CD4-positive, alpha-beta T cell treated with Interleukin-6 at 100 ng/mL for 8 hours (primary cell): ENCODE data around the gene LPAR1.

Experiments used
- DNase-seq: peaks from one replicate; pipeline ENCODE4 v3.0.0-alpha.2; 2020; ENCODE audit warnings: mixed read lengths, low spot score

The LPAR1 gene

DNA sequence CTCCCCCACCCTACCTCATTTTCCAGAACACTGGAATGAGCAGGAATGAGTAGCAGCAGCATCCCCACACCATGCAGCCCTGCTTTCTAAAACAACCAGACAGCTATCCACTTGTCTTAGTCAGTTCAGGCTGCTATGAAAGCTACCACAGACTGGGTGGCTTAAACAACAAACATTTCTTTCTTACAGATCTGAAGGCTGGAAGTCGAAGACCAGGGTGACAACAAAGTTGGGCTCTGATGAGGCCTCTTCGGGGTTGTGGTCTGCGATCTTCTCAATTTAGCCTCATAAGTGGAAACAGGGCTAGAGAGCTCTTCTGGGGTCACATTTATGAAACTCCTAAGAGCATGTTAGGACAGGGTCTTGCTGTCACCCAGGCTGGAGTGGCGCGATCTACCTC is 38.9 kb downstream of the LPAR1 start:
- no peak for DNase-seq

DNA sequence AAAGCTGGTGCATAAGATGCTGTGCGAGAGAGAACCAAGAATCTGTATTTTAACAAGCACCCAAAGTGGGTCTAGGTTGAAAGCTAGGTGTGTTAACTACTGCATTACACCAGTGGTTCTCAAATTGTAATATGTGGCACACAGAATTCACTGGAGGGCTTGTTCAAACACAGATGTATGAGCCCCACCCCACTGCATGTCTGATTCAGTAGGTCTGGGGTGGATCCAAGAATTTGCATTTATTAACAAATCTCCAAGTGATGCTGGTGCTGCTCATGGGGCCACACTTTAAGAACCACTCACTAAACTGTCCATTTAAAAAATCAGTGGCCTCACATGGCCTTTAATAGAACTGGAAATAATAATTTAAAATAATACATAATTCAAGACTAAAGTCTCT is 40.4 kb downstream of the LPAR1 start:
- no peak for DNase-seq

DNA sequence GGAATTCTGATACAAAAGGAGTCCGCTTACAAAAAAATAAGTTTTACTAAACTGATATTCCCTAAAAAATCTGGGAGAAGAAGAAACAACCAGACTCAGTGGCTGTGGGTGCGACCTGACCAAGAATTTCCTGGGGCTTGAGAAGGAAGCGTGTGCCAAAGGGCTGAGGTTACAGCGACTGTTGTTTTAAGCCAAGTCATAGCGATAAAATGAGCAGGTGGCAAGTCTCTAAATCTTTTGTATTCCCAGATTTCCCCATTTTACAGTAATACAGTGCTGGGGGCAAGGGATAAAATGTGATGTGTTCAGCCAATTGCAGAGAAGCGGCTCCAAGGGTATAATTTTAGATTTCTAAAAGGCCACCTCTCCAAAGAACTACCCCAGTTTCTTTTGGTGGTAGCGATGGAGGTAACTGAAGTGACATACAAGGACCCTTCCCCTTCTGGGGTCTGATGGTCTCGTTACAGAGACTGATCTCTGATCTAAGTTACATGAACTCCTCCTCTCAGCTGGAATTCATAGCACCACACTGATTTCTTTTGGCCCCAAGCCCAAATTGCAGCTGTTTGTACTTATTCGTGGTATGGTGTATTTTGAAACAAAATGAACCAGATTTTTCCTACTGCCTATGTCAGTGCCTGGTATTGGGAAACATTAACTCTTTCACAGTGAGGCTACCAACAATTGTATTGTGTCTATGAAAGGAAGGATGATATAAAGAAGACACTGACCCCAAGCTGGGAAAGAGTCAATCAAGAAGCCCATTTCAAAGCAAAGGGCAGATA is 41.6 kb downstream of the LPAR1 start:
- DNase-seq: no peak

DNA sequence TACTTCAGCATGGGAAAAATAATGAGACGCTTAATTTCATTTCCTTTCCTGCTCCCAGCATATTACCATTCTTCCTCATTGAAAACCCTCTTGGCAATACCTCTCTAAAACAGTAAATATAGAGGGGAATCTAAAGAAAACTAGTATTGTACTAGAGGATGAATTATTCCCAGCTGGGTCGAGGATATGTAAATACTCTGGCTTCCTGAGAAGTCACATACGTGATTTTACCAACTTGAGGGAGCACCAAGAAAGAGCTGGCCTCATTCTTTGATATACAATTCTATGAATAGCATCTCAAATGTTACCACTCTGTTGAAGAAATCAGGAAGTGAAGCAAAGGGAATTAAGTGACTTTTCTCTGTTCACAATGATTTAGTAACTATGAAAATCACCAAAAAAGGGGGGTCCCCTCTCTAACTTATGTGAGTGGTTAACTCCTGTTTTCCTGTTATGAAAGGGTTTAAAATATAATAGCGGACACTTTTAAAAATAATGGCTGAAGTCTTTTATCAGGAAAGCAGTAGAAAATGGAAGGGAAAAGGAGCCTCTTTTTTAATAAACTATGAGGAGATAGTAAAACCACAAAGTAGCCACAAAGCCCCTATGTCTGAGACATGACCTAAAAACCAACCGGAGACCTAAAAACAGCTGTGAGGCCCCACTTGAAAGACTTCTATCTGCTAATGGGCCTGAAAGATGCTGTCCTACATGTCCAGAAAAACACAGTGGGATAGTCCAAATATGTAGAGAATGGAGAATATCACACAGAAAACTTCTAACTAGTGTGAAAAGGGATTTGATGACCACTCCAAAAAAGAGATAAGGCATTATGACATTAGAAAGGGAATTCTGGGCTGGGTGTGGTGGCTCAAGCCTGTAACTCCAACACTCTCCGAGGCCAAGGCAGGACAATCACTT is 42.6 kb downstream of the LPAR1 start:
- DNase-seq: no peak

DNA sequence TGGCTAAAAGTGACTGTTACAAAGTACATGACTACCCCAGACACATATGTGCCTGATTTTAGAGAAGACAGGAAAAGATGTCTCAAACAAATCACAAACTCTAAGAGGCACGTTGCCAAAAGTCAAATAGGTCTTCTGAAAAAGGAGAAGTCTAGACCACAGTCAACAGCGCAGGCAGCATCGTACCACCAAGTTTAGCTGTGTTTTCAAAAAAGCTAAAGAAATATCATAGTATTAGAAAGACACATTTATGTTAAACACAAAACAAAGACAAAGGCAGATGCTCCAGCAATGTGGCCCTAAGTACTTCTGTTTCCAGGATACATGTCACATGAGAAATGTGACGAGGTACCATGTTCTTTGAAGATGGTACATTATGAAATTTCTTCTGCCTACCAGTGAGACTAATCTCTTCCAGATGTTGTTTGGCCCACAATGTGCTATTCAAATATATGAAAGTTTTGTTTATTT is 43.5 kb downstream of the LPAR1 start:
- DNase-seq: no peak

DNA sequence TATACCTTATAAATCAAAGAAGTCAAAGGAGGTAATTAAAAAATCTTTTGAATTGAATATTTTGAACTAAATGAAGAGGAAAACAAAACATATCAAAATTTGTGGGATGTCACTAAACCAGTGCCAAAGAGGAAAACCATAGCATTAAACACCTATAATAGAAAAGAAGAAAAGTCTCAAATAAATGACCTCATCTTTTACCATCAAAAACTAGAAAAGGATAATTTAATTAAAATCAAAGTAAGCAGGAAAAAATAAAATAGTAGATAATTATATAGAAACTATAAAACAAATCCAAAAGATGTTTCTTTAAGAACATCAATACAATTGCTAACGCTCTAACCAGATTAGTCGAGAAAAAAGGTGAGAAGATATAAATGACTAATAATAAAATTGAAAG is 47.8 kb downstream of the LPAR1 start:
- DNase-seq: no peak

DNA sequence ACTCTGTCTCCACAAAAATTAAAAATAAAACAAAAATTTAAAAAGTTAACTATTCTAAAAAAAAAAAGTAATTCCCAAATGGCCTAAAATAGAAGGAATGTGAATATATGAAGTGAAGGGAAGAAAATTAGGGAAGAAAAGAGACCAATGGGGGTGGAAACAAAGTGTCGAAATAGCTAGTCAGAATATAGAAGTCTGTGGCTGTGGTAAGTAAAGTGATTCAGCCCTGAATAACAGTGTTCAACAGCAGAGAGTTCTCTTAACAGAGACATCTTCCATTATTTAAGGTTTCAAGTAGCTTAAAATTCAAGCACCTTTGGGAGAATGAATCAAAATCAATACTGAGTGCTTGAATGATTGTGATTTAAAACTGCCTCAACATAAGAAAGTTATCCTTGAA is 51.7 kb downstream of the LPAR1 start:
- DNase-seq: no peak

DNA sequence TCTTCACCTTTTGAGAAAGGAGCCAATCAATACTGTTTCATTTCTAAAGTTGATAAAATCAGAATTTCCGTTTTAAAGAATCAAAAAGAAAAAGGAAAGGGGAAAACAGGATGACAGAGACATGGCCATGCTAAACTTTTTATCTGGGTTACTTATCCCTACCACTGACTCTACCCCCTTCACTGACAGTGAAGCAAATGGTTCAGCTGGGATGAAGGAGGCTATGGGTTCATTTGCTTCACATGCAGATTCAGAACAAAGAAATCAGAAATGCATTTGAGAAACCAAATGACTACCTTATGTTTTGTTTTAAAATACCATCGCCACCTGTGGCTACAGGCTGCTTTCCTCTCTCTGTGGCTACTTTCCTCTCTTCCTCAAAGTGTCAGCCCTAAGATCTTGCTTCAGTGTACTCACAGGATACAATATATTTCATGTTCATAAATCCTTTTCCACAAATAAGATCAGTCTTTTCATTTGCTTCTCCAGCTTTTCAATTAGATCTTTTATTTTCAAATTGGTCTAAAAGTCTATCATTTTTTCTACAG is 53.3 kb downstream of the LPAR1 start:
- DNase-seq: no peak

DNA sequence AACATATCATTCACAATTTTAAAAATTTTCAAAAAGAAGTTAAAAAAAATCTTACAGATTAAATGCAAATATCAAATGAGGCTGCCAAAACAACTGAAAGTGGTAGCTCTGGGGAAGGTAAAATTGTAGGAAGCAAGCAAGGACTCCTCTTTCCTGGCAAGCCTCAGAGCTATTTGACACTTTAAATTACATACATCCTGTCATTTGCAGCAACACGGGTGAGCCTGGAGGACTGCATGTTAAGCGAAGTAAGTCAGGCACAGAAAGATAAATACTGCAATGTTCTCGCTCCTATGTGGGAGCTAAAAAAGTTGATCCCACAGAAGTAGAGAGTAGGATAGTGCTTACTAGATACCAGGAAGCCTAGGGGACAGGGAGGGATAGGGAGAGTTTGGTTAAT is 58.0 kb downstream of the LPAR1 start:
- DNase-seq: no peak

DNA sequence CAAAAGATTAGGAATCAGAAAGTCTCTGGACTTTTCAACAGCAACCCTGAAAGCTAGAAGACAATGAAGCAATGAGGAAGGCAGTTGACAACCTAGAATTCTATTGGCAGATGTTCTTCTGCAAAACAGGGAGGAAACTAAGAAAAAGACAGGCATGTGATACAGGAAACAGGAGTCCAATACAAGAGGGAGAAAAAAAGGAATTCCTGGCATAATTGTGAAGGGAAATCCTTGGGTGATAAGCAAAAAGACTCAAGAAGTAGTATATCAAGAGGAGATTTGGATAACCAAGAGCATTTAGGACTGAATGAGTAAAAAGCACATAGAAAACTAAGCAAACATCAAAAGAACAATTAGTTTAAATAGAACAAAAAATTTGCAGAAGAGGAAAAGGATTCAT is 58.6 kb downstream of the LPAR1 start:
- no peak for DNase-seq

DNA sequence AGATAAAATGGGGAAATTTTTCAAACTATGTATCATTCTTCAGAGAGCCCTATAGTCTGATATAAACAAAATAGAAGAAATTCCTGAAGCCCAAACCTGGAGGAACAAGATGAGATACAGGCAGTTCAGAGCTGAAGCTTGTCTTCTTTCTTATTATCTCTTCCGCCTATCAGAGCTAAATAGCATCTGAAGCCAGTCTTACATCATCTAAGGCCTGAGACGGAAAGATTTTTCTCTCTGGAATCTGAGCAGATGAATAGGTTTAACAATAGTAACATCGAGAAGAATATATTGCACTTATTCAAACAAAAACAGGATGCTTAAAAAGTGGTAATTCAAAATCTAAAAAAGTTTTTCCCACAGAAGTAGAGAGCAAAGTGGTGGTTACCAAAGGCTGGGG is 59.8 kb downstream of the LPAR1 start:
- DNase-seq: no peak

DNA sequence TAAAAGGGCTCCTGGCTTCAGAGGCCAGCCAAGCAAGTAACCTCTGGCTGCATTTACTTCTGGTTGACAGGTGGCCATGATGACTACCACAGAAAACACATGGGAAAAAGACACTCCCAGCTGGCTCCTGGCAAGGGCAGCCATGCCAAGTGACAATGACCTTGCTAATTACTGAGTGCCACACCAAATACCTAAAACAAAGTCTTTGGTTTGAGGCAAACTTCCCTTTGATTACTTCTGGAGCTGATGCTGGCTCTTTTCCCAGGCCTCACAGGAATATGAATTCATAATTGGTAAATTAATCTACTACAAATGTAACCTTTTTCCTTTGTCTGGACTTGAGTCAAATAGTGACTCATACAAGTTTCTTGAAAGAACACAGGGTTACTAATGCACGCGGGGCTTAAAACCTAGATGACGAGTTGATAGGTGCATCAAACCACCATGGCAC is 61.0 kb downstream of the LPAR1 start:
- no peak for DNase-seq

DNA sequence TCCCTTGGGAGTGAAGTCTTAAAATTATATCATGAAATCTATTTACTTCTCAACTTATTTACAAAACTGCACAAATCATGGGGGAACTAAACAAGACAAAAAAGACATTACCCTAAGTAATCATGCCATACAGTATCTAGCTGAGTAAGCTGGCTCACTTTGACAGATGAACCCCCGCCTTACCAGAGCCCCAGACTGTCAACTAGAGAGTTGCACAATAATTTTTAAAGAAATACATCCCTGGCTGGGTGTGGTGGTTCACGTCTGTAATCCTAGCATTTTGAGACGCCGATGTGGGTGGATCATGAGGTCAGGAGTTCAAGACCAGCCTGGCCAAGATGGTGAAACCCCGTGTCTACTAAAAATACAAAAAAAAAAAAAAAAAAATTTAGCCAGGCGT is 62.3 kb downstream of the LPAR1 start:
- DNase-seq: no peak

DNA sequence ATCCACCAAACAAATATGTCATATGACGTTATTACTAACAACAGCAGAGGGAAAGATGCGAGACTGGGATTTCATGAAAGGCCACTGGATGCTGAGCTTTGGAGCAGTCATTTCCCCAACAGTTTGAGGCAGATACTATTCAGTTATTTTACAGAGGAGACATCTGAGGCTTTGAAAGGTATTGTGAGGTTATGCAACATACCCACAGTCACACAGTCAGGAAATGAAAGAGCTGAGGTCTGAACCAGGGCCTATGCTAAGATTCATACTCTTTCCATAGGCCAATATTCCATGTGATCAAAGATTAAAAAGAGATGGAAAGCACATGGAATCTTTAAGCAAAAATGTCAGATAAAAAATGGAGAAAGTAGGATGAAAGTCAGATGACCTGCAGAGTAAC is 63.0 kb downstream of the LPAR1 start:
- no peak for DNase-seq

DNA sequence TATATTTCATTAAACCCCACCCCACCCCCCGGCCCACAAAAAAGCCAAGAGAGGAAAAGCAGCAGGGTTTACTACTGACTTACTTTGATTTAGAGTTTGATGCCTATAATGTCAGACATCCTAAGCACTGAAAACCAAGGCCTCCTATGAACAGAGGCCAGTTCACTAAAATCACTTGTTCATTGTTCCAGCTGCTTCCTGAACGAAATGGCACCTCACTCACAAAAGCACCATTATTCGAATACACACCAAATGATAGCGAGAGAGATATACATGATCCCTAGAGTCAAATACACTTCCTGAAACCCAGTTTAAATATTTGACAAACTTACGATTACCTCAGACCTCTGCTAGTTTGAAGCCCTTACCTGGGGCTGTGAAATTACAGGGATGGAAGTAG is 66.6 kb downstream of the LPAR1 start:
- no peak for DNase-seq

DNA sequence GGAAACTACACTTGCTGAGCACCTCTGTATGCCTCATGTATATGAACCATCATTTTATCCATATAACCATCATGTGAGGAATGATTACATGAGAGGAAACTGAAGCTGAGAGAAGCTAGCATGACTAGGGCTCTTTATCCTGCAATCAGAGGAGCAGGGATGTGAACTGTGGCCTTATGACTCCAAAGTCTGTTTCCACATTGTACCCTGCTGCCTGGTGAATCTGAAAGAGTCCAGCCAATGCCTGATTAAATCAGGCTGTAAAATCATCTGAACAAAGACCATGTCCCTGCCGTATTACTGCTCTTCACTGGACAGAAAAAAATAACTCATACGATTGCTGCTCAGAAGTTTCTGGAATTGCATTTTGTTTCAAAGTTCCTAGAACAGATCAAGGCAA is 67.0 kb downstream of the LPAR1 start:
- no peak for DNase-seq

DNA sequence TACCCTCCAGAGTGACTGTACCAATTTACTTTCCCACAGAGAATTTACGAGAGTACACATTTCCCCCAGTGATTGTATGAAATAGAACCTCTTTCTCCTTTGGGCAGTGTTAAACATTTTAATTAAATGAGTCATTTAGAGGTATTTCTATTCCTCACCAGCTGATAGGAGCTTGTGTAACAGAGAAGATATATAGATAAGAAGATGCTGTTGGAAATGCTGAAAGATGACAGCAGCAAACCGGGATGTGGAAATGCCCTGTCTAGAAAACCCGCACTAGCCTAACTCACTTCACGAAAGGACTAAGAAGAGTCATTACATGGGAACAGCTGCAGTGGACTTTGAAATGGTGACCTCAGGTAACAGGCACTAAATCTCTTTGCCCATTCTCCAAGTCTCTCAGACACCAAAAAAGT is 68.3 kb downstream of the LPAR1 start:
- no peak for DNase-seq

DNA sequence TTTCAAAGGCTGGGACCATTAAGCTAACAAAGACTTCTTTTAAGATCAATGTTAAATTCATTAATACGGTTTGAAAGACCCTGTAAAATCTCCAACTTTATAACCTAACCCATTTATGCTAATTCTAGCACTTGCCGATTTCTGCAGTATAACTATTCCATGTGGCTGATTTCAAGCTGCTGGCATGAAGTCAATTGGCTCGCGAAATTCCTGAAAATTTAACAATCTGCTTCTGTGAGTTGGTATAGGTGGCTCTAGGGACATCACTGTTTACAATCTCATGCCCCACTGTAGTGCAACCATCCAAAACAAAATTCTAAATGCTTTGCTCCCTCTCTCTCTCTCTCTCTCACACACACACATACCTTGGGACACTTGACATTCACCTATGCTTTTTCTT is 70.2 kb downstream of the LPAR1 start:
- DNase-seq: no peak

DNA sequence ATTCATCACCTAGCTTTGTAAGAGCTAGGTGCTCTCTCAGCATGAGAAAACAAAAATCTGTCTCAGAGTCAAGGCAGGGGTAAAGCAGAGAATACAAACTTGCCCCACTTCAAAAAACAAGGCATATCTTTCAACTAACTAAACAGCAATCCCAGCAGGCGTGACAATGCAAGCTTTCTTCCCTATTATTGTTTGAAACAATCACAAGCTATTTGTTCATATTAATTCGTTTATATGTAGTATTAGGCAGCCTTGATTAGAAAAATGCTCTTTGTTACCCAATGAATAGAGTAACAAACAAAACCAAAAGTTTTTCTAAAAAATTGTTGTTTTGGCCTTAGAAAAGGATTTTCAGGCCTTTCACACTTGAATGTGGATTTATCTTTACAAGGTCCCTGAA is 71.1 kb downstream of the LPAR1 start:
- DNase-seq: no peak

DNA sequence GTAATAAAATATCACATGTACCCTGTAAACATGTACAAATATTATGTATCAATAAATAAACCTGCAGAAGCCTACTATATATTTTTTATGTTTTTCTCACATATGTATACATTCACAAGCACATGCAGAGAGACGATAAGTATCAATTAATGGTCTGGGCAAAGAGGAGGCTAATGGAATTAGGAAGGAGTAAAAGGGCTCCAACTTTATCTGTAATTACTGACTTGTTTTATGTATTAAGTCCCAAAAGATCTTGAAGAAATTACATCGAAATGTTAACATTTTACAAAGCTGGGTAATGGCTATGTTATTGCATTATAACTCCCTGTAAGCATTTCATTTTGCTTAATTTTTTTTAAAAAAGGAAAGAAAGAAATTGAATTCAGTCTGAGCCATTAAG is 78.0 kb downstream of the LPAR1 start:
- DNase-seq: no peak

DNA sequence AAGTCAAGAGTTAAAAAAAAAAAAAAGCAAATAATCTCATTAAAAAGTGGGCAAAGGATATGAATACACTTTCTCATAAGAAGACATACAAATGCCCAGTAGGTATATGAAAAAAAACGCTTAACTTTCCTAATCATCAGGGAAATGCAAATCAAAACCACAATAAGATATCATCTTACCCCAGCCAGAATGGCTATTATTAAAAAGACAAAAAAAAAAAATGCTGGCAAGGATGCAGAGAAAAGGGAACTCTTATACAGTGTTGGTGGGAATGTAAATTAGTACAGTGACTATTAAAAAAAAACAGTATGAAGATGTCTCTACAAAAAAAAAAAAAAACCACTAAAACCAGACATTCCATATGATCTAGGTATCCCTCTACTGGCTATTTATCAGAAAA is 79.4 kb downstream of the LPAR1 start:
- DNase-seq: no peak

DNA sequence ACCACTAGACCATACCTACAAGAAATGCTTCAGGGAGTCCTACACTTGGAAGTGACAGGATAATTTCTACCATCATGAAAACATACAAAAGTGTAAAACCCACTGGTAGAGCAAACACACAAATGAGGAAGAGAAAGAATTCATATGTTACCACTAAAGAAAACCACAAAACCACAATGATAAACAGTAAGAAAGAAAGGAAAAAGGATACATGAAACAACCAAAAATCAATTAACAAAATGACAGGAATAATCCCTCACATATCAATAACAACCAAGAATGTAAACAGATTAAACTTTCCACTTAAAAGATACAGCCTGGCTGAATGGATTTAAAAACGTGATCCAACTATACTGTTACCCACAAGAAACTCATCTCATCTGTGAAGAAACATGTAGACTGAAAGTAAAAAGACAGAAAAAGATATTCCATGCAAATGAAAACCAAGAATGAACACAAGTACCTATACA is 83.4 kb downstream of the LPAR1 start:
- no peak for DNase-seq

DNA sequence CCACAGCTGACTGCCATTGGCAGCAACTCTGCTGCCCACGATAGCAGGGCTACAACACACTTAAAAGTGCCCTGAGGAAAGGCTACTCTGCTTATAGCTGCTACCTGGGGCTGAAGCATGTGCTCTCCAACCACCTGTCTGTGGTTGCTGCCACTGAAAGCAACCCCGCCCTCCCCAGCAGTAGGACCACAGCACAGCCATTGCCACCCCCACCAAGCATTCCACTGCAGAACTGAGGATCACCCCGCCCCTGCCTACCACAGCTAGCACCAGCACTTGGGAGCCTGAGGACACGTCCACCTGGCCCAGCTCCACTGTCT is 85.8 kb downstream of the LPAR1 start:
- DNase-seq: no peak
